SJSA1 (cell line): ENCODE measurements around the gene CLIP4. TPM values are rescaled to one million over a fixed set of nuclear protein-coding genes. Genes with fewer than 3 reads are reported as not detected.

Experiments
- DNase-seq, 2 experiments: peaks; one replicate each; pipeline ENCODE4 v3.0.0-alpha.2; 2015 to 2020; ENCODE audit warnings: low spot score in 2 of 2, low read depth in 1 of 2
- H3K27ac ChIP-seq: fragments of 250-450 bp; sonication (Bioruptor Pico); 2 replicates; pipeline ENCODE4 v1.5.1; 2020; ENCODE audit warnings: mild to moderate bottlenecking, moderate library complexity
- H3K27me3 ChIP-seq: fragments of 250-450 bp; sonication (Bioruptor Pico); replicated peaks from 2 replicates; pipeline ENCODE4 v1.5.1; 2020; ENCODE audit warnings: mild to moderate bottlenecking, moderate library complexity
- H3K36me3 ChIP-seq: fragments of 250-450 bp; sonication (Bioruptor Pico); 2 replicates; pipeline ENCODE4 v1.5.1; 2020; ENCODE audit warnings: mild to moderate bottlenecking
- H3K4me1 ChIP-seq: fragments of 250-450 bp; sonication (Bioruptor Pico); replicated peaks from 2 replicates; pipeline ENCODE4 v1.6.1; 2021; ENCODE audit warnings: mild to moderate bottlenecking
- H3K4me3 ChIP-seq: fragments of 250-450 bp; sonication (Bioruptor Pico); 2 replicates; pipeline ENCODE4 v1.5.1; 2020; ENCODE audit warnings: mild to moderate bottlenecking
- H3K9me3 ChIP-seq: fragments of 250-450 bp; sonication (Bioruptor Pico); replicated peaks from 2 replicates; pipeline ENCODE4 v1.5.1; 2020; ENCODE audit warnings: mild to moderate bottlenecking
- total RNA-seq: library from RNA; depleted of rRNA; stranded (reverse); fragments of >200 nt; shearing (Covaris generic); gene quantifications from 2 replicates; pipeline ENCODE4 v1.2.3, GENCODE V29; 2014

The CLIP4 gene
- total RNA-seq, 1 experiment from 2014 or later, result 34.2 TPM

- Histone ChIP-seq H3K36me3 (no peaks in the 10 kb centered on the region), H3K27ac (no peak overlapping the region), H3K4me1 (no peaks in the 10 kb centered on the region), H3K9me3 (no peaks in the 10 kb centered on the region), H3K27me3 (no peaks in the 10 kb centered on the region), H3K4me3 (no peak overlapping the region)
- no peak for DNase-seq
Measured at GRCh38 chr2:29216609-29216909, 101.3 kb downstream of the CLIP4 start.

- no peaks in the 10 kb centered on the region for H3K4me1 ChIP-seq
- no peak for DNase-seq
- H3K27me3 ChIP-seq, result no peaks in the 10 kb centered on the region
- H3K36me3 ChIP-seq, result no peaks in the 10 kb centered on the region
- H3K27ac ChIP-seq, result no peak overlapping the region
- H3K4me3 ChIP-seq, result no peak overlapping the region
- no peaks in the 10 kb centered on the region for H3K9me3 ChIP-seq
Measured at GRCh38 chr2:29218071-29218470, 102.9 kb downstream of the CLIP4 start.

GRCh38 chr2:29218550-29219125 lies 103.4 kb downstream of the CLIP4 start:
- Histone ChIP-seq H3K4me1 (no peaks in the 10 kb centered on the region), H3K4me3 (no peak overlapping the region), H3K36me3 (no peaks in the 10 kb centered on the region), H3K9me3 (no peaks in the 10 kb centered on the region), H3K27ac (no peak overlapping the region), H3K27me3 (no peaks in the 10 kb centered on the region)
- DNase-seq, result no peak

- H3K27ac ChIP-seq, result no peak overlapping the region
Measured at GRCh38 chr2:29219374-29219773, 104.2 kb downstream of the CLIP4 start.

GRCh38 chr2:29220506-29221270 lies 105.5 kb downstream of the CLIP4 start:
- Histone ChIP-seq H3K27ac (no peak overlapping the region), H3K4me1 (no peaks in the 10 kb centered on the region), H3K4me3 (no peak overlapping the region), H3K27me3 (no peaks in the 10 kb centered on the region), H3K36me3 (no peaks in the 10 kb centered on the region), H3K9me3 (no peaks in the 10 kb centered on the region)
- no peak for DNase-seq

More at GRCh38 chr2:29219374-29219773, 104.2 kb downstream of the CLIP4 start:
- peak in 1 of 2 experiments; percentile 12 for DNase-seq
- Histone ChIP-seq H3K4me1 (no peaks in the 10 kb centered on the region), H3K9me3 (no peaks in the 10 kb centered on the region), H3K4me3 (no peak overlapping the region), H3K27me3 (no peaks in the 10 kb centered on the region), H3K36me3 (no peaks in the 10 kb centered on the region)

GRCh38 chr2:29222381-29223179 lies 107.4 kb downstream of the CLIP4 start:
- no peaks in the 10 kb centered on the region for H3K9me3 ChIP-seq
- no peak for DNase-seq
- no peaks in the 10 kb centered on the region for H3K27me3 ChIP-seq
- H3K4me3 ChIP-seq, result no peak overlapping the region
- H3K36me3 ChIP-seq, result no peaks in the 10 kb centered on the region
- no peak overlapping the region for H3K27ac ChIP-seq
- H3K4me1 ChIP-seq, result no peaks in the 10 kb centered on the region; the same call in 1 of the 2 replicates

- Histone ChIP-seq H3K9me3 (no peaks in the 10 kb centered on the region), H3K27ac (no peak overlapping the region), H3K4me1 (peaks cover 6% of the 10 kb centered on the region), H3K27me3 (no peaks in the 10 kb centered on the region), H3K36me3 (no peaks in the 10 kb centered on the region), H3K4me3 (no peak overlapping the region)
- DNase-seq, result no peak
Measured at GRCh38 chr2:29223257-29223656, 108.0 kb downstream of the CLIP4 start.

- peak in 1 of 2 experiments; percentile 14 for DNase-seq
- no peaks in the 10 kb centered on the region for H3K9me3 ChIP-seq
- H3K27ac ChIP-seq, result no peak overlapping the region
- no peaks in the 10 kb centered on the region for H3K27me3 ChIP-seq
- peaks cover 8% of the 10 kb centered on the region for H3K4me1 ChIP-seq
- H3K4me3 ChIP-seq, result no peak overlapping the region
- no peaks in the 10 kb centered on the region for H3K36me3 ChIP-seq
Measured at GRCh38 chr2:29223851-29224692, 108.9 kb downstream of the CLIP4 start.

GRCh38 chr2:29224693-29225551 lies 109.7 kb downstream of the CLIP4 start:
- peaks cover 6% of the 10 kb centered on the region; the same call in 1 of the 2 replicates for H3K27me3 ChIP-seq
- H3K4me3 ChIP-seq, result no peak overlapping the region
- H3K4me1 ChIP-seq, result peaks cover 8% of the 10 kb centered on the region
- H3K9me3 ChIP-seq, result no peaks in the 10 kb centered on the region
- no peak for DNase-seq
- H3K36me3 ChIP-seq, result no peaks in the 10 kb centered on the region
- H3K27ac ChIP-seq, result no peak overlapping the region

GRCh38 chr2:29225814-29226213 lies 110.6 kb downstream of the CLIP4 start:
- H3K4me3 ChIP-seq, result no peak overlapping the region
- no peaks in the 10 kb centered on the region for H3K36me3 ChIP-seq
- H3K4me1 ChIP-seq, result peaks cover 8% of the 10 kb centered on the region
- H3K9me3 ChIP-seq, result no peaks in the 10 kb centered on the region
- no peak for DNase-seq
- H3K27ac ChIP-seq, result no peak overlapping the region
- peaks cover 6% of the 10 kb centered on the region; the same call in 1 of the 2 replicates for H3K27me3 ChIP-seq

GRCh38 chr2:29226375-29226774 lies 111.2 kb downstream of the CLIP4 start:
- Histone ChIP-seq H3K36me3 (no peaks in the 10 kb centered on the region), H3K9me3 (no peaks in the 10 kb centered on the region), H3K27me3 (peaks cover 6% of the 10 kb centered on the region; the same call in 1 of the 2 replicates), H3K4me1 (peaks cover 8% of the 10 kb centered on the region), H3K4me3 (no peak overlapping the region), H3K27ac (no peak overlapping the region)
- no peak for DNase-seq

- Histone ChIP-seq H3K4me1 (peaks cover 8% of the 10 kb centered on the region), H3K27me3 (peaks cover 6% of the 10 kb centered on the region; the same call in 1 of the 2 replicates), H3K27ac (no peak overlapping the region)
Measured at GRCh38 chr2:29226808-29227207, 111.6 kb downstream of the CLIP4 start.

More at GRCh38 chr2:29226808-29227207, 111.6 kb downstream of the CLIP4 start:
- Histone ChIP-seq H3K36me3 (no peaks in the 10 kb centered on the region), H3K9me3 (no peaks in the 10 kb centered on the region), H3K4me3 (no peak overlapping the region)
- DNase-seq, result no peak
